Measurements from ENCODE around the gene CTNNA1.

GRCh38 chr5:138981586-138981985 is 228.4 kb downstream of the CTNNA1 start:
- TF ChIP-seq POLR2A (IDR thresholded peaks at IDR 0.05) = no peak
- no peak for TF ChIP-seq CTCF (IDR thresholded peaks at IDR 0.05)
